Measurements from ENCODE around the gene PARN.
"Not testable (repeated sequence)": the region's sequence is repeated elsewhere in the genome, so short reads cannot be mapped to it uniquely, and the experiment has no call there.

Gene PARN

DNA sequence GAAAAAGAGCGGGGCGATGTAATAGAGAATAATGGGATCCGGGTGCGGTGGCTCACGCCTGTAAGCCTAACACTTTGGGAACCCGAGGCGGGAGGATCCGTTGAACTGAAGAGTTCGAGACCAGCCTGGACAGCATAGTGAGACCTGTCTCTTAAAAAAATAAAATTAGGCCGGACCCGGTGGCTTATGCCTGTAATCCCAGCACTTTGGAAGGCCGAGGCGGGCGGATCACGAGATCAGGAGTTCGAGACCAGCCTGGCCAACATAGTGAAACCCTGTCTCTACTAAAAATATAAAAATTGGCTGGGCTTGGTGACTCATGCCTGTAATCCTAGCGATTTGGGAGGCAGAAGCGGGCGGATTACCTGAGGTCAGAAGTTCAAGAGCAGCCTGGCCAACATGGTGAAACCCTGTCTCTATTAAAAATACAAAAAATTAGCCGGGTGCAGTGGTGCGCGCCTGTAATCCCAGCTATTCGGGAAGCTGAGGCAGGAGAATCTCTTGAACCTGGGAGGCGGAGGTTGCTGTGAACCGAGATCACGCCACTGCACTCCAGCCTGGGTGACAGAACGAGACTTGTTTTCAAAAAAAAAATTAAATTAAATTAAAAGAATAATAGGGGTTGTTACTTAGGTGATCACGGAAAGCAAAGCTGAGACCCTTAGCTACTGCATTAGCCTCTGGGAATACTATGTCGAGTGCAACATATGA, 715 bp upstream of the PARN start:
- not testable (repeated sequence) for DNase-seq

DNA sequence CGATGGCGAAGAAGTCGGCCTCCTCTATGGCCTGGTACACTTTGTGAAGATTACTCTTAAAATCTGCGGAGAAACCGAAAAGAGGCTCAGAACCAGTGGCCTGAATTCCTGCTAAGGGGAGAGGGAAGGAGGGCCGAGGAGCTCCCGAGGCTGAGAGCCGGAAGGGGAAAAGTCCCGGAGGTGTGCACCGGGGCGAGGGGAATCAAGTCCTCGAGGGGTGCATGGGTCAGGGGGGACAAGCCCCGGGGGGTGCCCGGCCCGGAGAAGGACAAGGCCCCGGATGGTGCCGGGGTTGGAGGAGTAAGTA, 495 bp downstream of the PARN start:
- DNase-seq = no peak

DNA sequence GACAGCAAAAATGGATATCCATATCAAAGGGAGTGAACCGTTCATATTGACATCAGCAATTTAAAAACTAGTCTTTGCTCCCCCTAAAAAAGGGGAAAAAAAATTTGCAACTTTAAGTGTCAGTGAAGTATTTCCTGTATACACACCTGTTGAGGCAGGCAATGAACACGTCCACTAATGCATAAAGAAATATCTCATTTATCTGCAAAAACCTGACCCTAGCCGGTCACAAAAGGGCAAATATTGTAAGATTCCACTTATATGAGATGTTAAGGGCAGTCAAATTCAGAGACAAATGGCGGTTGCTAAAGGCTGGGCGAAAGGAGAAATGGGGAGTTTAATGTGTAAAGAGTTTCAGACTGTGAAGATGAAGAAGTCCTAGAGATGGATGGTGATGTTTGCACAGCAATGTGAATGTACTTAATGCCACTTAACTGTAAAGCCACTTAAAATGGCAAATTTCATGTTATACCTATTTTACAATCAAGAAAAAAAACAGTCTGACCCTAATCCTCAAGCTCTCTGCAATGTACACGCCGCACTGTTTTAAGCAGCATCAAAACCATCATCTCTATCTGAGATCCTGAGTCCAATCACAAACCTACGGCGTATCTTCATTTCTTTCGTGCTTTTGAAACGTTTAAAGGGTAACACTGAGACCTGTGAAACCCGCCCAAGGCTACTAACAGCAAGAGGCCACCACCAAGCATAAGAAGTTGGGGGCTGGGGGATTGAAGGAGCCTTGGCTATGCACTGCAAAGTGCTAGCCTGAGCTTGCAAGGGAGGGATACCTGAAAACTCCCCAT, 1.1 kb downstream of the PARN start:
- DNase-seq = no peak

DNA sequence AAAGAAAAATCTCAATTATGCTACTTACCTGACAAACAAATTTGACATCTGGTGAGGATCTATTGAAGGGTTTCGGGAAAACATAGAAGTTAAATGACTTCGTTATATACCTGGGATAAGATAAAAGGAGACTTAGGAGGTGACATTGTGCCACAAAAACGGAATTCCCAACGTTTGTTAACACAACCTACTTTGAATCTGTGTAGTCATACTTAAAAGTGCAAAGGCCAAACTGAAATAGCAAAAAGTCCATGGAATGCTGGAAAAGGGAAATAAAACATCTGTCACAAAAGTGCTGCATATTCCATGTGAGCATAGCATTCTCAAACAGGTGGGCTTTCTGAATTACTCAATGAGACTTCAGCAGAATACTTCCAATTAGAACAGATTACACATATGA, 3.0 kb downstream of the PARN start:
- no peak for DNase-seq

DNA sequence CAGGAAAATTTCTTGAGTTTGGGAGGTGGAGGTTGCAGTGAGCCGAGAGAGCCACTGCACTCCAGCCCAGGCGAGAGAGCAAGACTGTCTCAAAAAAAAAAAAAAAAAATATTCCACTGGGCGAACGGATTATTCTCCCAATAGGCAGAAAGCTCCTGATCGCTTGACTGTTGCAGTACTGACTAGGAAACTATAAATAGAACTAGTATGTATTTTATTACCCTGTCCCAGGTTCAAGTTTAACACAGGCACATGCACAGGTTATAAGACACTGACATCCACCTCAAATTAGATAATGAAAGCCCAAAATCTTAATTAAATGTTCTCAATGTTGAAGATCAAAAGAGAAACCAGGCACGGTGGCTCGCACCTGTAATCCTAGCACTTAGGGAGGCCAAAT, 11.5 kb downstream of the PARN start:
- no peak for DNase-seq

DNA sequence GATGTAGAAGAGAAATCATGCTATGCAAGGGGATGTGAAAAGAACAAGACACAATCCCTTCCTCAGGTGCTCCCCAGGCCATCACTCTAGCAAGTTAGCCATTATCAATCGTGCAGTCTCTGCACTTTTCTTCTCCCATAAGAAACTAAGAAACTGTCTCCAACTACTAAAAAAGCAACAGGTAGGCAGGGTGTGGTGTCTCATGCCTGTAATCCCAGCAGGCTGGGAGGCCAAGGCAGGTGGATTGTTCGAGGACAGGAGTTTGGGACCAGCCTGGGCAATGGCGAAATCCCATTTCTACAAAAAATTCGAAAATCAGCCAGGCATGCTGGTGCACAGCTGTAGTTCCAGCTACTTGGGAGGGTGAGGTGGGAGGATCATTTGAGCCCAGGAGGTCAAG, 13.8 kb downstream of the PARN start:
- DNase-seq = no peak

DNA sequence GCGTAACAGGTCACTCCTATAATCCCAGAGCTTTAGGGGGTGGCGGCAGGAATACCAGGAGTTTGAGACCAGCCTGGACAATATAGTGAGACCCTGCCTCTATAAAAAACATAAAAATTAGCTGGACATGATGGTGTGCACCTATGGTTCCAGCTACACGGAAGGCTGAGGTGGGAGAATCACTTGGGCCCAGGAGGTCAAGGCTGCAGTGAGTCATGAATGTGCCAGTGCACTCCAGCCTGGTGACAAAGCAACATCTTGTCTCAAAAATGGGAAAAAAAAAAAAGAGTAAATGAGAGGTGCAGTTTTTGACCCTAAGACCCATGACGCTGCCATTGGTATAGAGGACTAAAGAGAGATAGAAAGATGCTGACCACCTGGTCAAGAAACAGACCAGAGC, 16.1 kb downstream of the PARN start:
- no peak for DNase-seq

DNA sequence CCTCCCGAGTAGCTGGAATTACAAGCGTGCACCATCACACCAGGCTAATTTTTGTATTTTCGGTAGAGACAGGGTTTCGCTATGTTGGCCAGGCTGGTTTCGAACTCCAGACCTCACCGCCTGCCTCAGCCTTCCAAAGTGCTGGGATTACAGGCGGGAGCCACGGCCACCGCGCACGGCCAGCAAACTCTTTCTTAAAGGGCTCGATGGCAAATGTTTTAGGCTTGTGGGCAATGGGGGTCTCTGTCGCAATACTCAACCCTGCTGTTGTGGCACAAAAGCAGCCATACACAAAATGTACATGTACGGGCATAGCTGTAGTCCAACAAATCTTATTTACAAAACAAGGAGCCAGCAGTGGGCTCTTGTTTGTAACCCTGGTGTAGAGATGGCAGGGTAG, 18.4 kb downstream of the PARN start:
- no peak for DNase-seq

DNA sequence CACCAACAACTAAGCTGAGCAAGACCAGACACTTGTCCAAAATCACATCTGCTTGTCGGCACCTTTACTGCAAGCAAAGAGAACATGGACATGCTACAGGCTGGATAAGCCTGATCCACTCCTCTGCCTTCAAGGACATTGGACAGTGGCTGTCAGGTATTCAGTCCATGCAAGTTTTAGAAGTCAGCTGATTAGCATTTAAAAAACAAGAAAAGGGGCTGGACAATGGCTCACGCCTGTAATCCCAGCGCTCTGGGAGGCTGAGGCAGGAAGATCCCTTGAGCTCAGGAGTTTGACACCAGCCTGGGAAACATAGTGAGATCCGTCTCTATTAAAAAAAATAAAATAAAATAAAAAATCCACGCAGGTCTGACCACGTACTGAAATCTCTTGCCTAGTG, 20.3 kb downstream of the PARN start:
- no peak for DNase-seq

DNA sequence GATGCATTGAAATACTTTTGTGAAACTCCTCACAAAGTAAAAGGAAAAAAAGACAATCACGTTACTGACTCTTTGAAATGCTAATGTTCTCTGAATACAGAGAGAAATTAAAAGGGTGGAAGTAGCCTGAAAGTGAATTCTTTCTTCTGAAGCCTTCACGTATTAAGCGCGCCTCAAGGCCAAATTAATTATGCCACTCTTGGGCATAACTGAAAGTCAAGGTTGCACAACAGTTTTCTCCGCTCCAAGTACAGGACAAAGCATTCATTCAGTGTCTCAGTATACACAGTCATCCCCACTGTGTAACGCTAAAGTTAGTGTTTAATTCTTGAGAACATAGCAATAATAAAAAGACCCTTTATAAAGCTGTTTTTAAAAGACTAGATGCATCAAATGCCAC, 21.5 kb downstream of the PARN start:
- no peak for DNase-seq

DNA sequence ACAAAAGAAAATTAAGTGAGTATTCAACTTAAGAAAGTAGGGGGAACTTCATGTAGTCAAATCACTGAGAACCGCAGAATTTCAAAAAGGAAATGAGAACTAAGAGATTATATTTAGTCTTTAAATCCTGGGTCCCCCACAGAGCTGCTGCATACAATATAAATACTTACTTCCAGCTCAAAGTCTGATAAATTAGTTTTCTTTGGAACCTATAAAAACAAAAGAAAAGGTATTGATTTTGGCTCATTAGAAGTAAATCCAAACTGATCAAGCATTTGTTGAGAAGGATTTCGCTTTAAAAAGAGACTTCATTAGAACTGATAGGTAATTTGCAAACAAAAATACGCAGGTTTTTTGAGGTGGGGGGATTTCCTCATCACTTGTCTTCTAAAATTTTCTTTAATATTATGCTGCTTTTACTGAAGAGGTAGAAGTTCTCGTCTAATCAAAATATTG, 21.9 kb downstream of the PARN start:
- DNase-seq = no peak

DNA sequence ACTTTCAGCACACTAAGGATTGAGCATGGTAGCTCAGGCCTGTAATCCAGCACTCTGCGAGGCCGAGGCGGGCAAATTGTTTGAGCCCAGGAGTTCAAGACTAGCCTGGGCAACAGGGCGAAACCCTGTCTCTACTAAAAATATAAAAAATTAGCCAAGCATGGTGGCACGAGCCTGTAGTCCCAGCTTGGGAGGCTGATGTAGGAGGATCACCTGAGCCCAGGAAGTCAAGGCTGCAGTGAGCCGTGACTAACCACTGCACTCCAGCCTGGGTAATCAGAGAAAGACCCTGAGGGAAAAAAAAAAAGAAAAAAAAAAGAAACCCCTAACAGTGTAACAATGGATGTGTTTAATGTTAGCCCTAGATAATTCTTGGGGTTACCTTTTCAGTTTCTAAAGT, 24.0 kb downstream of the PARN start:
- no peak for DNase-seq

DNA sequence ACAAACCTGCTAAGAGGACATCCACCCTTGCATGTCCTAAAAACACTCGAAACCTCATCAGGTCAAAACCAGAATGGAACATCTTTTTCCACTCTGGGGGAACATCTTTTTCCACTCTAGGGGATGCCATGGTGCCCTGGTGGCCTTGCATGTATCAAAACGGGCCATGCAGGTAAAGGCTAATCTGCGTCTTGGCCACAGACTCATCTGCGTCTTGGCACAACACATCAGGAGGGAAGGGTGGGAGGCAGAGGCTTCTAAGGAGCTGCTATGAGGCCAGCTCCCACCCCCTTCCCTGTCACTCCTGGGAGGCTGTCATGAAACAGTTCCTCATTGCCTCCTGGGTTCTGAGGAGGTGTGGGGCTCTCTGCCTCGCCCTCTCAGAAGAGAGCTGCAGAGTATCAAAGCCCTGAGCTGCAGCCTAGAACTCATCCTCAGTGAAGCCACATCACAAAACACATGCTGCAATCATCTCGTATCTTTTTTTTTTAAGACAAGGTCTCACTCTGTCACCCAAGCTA, 27.6 kb downstream of the PARN start:
- no peak for DNase-seq

DNA sequence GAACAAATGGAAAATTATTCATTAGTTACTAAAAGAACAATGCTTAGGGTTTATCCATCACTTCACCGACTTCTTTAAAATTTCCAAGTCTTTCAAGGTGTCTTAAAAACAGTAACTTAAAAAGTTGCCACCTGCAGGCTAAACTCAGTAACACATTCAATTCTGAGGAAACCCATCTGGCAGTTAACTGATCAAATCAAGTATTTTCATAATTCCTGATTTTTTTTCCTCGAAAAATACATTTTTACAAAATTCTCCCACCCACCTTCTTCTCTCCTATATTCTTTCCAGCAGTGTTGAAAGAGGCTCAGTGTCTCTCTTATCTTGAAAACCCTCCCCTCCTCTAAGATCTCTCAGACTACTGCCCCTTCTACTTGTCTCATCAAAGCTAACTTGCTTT, 29.9 kb downstream of the PARN start:
- no peak for DNase-seq

DNA sequence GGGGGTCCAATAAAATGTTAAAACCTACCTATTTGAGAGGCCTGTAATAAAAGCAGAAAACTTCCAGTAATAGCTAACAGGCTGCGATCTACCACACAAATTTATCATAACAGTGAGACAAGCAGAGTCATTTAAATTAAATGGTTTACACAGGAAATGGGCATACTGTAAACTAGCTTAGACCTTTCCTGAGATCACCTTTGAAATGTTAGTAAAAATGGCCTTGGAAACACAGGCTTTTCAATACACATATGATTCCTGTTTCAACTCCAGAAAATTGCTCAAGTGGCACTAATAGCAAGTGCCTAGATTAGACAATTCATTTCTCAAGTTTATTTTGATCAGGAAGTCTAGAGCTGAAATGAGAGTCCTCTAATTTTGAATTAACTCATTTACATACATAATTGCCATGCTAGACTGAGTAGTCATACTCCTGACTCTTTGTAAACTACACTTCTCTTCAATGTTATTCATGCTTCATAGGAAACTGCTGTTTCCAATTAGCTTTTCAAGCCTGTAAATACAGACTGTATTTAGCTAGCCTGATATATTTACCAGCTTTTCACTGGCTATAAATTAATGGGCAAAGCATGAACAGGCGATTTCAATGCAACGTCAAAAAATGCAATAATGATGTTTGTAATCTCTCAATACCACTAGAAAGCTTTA, 43.3 kb downstream of the PARN start:
- DNase-seq = no peak

DNA sequence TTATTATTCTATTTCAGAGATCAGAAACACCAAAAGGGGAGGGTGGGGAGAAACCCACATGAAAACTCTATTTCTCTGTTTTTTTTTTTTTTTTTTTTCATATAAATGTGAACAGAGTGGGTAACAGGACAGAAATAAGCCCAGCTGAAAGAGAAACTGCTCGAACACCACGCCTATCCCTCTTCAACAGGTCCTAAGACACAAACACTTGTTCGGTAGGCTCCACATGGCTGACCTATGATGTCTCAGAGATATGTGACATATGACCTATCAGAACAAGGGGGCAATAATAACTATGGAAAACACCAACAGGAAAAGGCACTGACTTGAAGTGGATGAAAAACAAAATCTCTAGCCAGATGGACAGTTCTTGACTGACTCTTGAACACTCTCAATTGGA, 44.8 kb downstream of the PARN start:
- no peak for DNase-seq

DNA sequence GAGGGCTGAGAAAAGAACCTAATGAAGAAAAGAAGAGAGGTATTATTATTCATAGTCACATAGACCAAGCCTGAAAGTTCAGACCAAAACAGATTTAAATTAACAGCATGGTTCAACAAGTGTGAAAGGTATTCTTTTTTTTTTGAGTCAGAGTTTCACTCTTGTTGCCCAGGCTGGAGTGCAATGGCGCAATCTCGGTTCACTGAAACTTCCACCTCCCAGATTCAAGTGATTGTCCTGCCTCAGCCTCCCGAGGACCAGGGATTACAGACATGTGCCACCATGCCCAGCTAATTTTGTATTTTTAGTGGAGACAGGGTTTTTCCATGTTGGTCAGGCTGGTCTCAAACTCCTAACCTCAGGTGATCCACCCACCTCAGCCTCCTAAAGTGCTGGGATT, 49.1 kb downstream of the PARN start:
- DNase-seq = not testable (repeated sequence)

DNA sequence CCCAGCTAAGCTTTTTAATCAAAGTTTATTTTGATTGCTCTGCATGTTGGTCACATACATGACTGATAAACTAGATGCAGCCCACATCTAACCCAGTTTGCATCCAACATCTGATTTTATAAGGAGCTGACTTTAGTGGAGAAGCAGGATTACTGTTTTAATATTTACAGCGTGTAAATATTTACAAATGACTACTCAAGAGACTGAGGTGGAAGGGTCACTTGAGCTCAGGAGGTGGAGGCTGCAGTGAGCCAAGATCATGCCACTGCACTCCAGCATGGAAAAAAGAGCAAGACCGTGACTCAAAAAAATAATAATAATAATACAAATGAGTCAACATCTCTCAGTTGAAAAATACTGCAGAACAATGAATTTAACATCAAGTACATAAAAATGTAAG, 50.8 kb downstream of the PARN start:
- no peak for DNase-seq

DNA sequence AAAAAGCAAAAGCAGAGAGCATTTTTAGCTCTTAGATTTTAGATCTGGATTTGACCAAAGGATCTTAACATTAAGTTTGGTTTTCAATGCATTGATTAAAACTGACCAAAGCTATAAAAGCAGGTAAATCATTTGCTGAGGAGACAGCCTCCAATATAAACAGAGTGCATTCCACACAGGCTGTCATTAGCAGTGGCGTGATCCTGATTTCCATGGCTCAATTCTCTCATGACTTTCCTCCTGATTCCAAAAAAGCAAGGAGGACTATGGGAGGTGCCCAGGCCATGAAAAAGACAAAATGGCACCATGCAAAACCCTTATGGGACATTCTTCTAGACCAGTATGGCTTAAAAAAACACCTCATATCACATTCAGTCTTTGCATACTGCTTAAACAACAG, 53.5 kb downstream of the PARN start:
- no peak for DNase-seq

DNA sequence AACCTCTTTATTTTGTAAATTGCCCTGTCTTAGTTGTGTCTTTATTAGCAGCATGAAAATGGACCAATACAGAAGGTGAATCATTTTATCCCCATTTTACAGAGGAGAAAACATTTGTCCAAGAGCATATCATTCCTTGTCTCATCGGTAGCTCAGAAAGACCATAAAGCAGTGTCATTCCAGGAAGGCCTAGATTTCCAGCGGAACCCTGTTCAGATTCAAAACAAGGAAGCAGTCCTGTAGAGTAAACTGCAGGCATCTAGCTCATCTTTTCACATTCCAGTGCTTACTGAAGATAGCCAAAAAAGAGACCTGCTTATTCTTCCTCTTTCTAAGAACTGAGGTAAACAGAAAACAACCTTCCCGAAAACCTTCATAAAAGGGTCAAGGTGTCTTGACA, 54.0 kb downstream of the PARN start:
- no peak for DNase-seq

DNA sequence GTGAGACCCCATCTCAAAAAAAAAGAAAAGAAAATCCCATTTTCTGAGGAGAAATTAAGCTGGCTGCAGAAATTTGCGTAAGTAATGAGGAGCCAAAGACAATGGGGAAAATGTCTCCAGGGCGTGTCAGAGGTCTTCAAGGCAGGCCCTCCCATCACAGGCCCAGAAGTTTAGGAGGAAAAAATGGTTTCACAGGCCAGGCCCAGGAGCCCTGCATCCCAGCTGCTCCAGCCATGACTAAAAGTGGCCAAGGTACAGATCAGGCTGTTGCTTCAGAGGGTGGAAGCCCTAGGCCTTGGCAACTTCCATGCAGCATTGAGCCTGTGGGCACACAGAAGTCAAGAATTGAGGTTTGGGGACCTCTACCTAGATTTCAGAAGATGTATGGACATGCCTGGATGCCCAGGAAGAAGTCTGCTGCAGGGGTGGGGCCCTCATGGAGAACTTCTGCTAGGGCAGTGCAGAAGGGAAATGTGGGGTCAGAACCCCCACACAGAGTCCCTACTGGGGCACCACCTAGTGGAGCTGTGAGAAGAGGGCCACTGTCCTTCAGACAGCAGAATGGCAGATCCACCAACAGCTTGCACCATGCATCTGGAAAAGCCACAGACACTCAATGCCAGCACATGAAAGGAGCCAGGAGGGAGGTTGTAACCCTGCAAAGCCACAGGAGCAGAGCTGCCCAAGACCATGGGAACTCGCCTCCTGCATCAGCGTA, 55.2 kb downstream of the PARN start:
- not testable (repeated sequence) for DNase-seq

DNA sequence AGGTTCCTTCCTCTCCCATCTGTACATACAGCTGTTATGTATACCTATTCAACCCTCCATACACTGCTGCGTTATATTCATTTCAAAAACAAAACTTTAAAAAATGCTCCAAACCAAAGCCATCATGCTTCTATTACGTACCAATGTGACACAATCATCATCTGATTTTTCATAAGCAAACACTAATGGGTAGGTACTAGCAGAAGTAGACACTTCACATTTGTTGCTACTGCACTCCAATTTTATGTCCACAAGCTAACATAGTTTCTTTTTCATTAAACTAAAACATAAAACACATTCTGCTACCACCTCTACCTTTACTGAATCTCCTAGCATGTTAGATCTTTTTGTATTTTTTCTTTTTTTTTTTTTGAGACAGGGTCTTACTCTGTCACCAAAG, 57.5 kb downstream of the PARN start:
- DNase-seq = no peak

DNA sequence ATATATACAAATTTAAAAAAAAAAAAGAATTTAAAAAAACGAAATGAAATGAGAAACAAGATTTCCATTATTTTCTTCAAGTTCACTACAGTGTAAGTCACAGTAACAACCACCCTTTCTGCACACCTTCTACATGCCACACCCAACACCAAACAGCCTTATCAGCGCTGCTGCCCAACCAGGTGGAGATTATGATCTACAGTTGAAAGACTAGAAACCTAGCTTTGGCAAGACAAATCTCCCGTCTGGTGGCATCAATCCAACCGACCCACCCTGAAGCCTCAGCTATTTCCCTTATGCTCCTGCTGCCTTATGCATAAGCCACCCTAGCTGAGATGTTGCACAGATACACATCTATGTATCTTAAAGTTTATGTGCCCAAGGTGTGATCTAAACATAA, 60.8 kb downstream of the PARN start:
- DNase-seq = no peak
